Measurements from ENCODE around the gene MED13.

MED13 gene

GRCh38 chr17:61986898-61987297 lies 78.2 kb downstream of the MED13 start:
- H3K4me1 ChIP-seq (ENCODE audit: low read depth, poor library complexity, severe bottlenecking): no peaks in the 10 kb centered on the region
- no peak overlapping the region for H3K4me3 ChIP-seq (IDR thresholded peaks at IDR 0.05; ENCODE audit: insufficient read depth, low read depth, low read length)
- H2AFZ ChIP-seq (ENCODE audit: low read depth): no peak overlapping the region
- H3K27me3 ChIP-seq (ENCODE audit: insufficient read depth, low read depth): no peaks in the 10 kb centered on the region
- H3K36me3 ChIP-seq (ENCODE audit: insufficient read depth): peaks cover 18% of the 10 kb centered on the region; the same call in 1 of the 2 replicates
- no peak overlapping the region for H3K27ac ChIP-seq
- TF ChIP-seq CTCF (conservative IDR thresholded peaks at IDR 0.05; ENCODE audit: low read depth, low read length): no peak
- no peaks in the 10 kb centered on the region for H4K20me1 ChIP-seq (ENCODE audit: insufficient read depth)
- no peak overlapping the region for H3K4me2 ChIP-seq
- 0 out of 2 replicates have a peak, but pooled peaks cover 7% of the 10 kb centered on the region for H3K79me2 ChIP-seq (ENCODE audit: insufficient read depth, low read depth)
- H3K9ac ChIP-seq: no peak overlapping the region

- Histone ChIP-seq H2AFZ (ENCODE audit: low read depth) (no peak overlapping the region), H4K20me1 (ENCODE audit: insufficient read depth) (no peaks in the 10 kb centered on the region), H3K4me3 (IDR thresholded peaks at IDR 0.05; ENCODE audit: insufficient read depth, low read depth, low read length) (no peak overlapping the region), H3K27me3 (ENCODE audit: insufficient read depth, low read depth) (no peaks in the 10 kb centered on the region), H3K27ac (no peak overlapping the region), H3K4me1 (ENCODE audit: low read depth, poor library complexity, severe bottlenecking) (no peaks in the 10 kb centered on the region), H3K9ac (no peak overlapping the region), H3K36me3 (ENCODE audit: insufficient read depth) (peaks cover 21% of the 10 kb centered on the region; the same call in 1 of the 2 replicates), H3K4me2 (no peak overlapping the region), H3K79me2 (ENCODE audit: insufficient read depth, low read depth) (0 out of 2 replicates have a peak, but pooled peaks cover 7% of the 10 kb centered on the region)
- TF ChIP-seq CTCF (conservative IDR thresholded peaks at IDR 0.05; ENCODE audit: low read depth, low read length): no peak
These were observed 80.3 kb downstream of the MED13 start for GRCh38 chr17:61984821-61985220.

GRCh38 chr17:61981323-61981722 lies 83.8 kb downstream of the MED13 start:
- peaks cover 17% of the 10 kb centered on the region; the same call in 1 of the 2 replicates for H3K36me3 ChIP-seq (ENCODE audit: insufficient read depth)
- no peak for TF ChIP-seq CTCF (conservative IDR thresholded peaks at IDR 0.05; ENCODE audit: low read depth, low read length)

GRCh38 chr17:61980535-61980934 lies 84.5 kb downstream of the MED13 start:
- H2AFZ ChIP-seq (ENCODE audit: low read depth): no peak overlapping the region
- H3K27ac ChIP-seq: no peak overlapping the region
- no peaks in the 10 kb centered on the region for H3K4me1 ChIP-seq (ENCODE audit: low read depth, poor library complexity, severe bottlenecking)
- no peak overlapping the region for H3K4me2 ChIP-seq
- peaks cover 17% of the 10 kb centered on the region; the same call in 1 of the 2 replicates for H3K36me3 ChIP-seq (ENCODE audit: insufficient read depth)
- no peak for TF ChIP-seq CTCF (conservative IDR thresholded peaks at IDR 0.05; ENCODE audit: low read depth, low read length)
- H3K9ac ChIP-seq: no peak overlapping the region
- no peaks in the 10 kb centered on the region for H4K20me1 ChIP-seq (ENCODE audit: insufficient read depth)
- H3K79me2 ChIP-seq (ENCODE audit: insufficient read depth, low read depth): 0 out of 2 replicates have a peak, but pooled peaks cover 7% of the 10 kb centered on the region
- no peaks in the 10 kb centered on the region for H3K27me3 ChIP-seq (ENCODE audit: insufficient read depth, low read depth)
- no peak overlapping the region for H3K4me3 ChIP-seq (IDR thresholded peaks at IDR 0.05; ENCODE audit: insufficient read depth, low read depth, low read length)

More at GRCh38 chr17:61981323-61981722, 83.8 kb downstream of the MED13 start:
- Histone ChIP-seq H3K4me1 (ENCODE audit: low read depth, poor library complexity, severe bottlenecking) (no peaks in the 10 kb centered on the region), H3K27ac (no peak overlapping the region), H3K4me2 (no peak overlapping the region), H4K20me1 (ENCODE audit: insufficient read depth) (no peaks in the 10 kb centered on the region), H2AFZ (ENCODE audit: low read depth) (no peak overlapping the region), H3K27me3 (ENCODE audit: insufficient read depth, low read depth) (no peaks in the 10 kb centered on the region), H3K4me3 (IDR thresholded peaks at IDR 0.05; ENCODE audit: insufficient read depth, low read depth, low read length) (no peak overlapping the region), H3K9ac (no peak overlapping the region), H3K79me2 (ENCODE audit: insufficient read depth, low read depth) (0 out of 2 replicates have a peak, but pooled peaks cover 7% of the 10 kb centered on the region)

Measured in KMS-11 (cell line).